ENCODE results near the gene TNPO2. TPM values are rescaled to one million over a fixed set of nuclear protein-coding genes. Genes with fewer than 3 reads are reported as not detected.

Gene TNPO2
- total and polyA plus RNA-seq, 2 donors (not counting 1 experiment from before 2014, with no cell fraction given), result 36.0 to 52.5 TPM

DNA sequence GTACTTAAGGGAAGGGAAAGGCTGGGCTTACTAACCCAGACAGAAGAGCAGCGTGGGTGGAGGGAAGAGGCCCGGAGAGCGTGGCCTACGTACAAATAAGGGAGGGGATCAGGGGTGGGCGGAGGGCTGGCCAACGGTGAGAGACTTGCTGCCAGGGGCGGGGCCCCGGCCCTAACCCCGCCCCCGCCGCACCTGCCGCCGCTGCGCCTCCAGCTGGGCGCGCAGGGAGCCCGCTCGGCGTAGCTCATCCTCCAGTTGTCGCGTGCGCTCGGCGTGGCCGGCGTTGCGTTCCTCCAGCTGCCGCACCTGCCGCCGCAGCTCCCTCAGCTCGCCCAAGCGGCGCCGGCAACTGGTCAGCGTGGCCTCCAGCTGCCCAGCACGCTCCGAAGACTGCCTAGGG is 46.0 kb upstream of the TNPO2 start:
- no peak overlapping the region for H3K27ac ChIP-seq (ENCODE audit: insufficient read depth, low read length)
- H4K20me1 ChIP-seq (ENCODE audit: control insufficient read depth, extremely low read depth, insufficient read depth, low read length), result no peaks in the 10 kb centered on the region
- peaks cover 5% of the 10 kb centered on the region for H3K4me1 ChIP-seq (ENCODE audit: control insufficient read depth, extremely low read depth, insufficient read depth, low read length)
- no peak overlapping the region for H3K4me3 ChIP-seq (replicated peaks in 1 of 4; ENCODE audit: control extremely low read depth in 1 of 4, insufficient read depth in 1 of 4, low read depth in 3 of 4, low read length in 4 of 4)
- H3K9me3 ChIP-seq (ENCODE audit: control insufficient read depth, insufficient read depth, low read depth, low read length), result no peaks in the 10 kb centered on the region
- no peaks in the 10 kb centered on the region for H3K36me3 ChIP-seq (ENCODE audit: control insufficient read depth, insufficient read depth, low read length)
- no peak overlapping the region for H2AFZ ChIP-seq (ENCODE audit: low read length)
- H3K4me2 ChIP-seq (ENCODE audit: extremely low read depth, insufficient read depth, low read length), result no peak overlapping the region
- no peak for TF ChIP-seq EZH2 (IDR thresholded peaks at IDR 0.05; ENCODE audit: low read length, missing control alignments)
- TF ChIP-seq CTCF (conservative IDR thresholded peaks at IDR 0.05 in 1 of 2, IDR thresholded peaks at IDR 0.05 in 1 of 2; ENCODE audit: low read depth in 1 of 2, low read length in 2 of 2), result no peak
- DNase-seq (ENCODE audit: low read depth in 2 of 2), result no peak
- H3K27me3 ChIP-seq (ENCODE audit: control insufficient read depth, insufficient read depth, low read length), result no peaks in the 10 kb centered on the region
- H3K79me2 ChIP-seq (ENCODE audit: control insufficient read depth, insufficient read depth, low read length), result no peaks in the 10 kb centered on the region
- no peak overlapping the region for H3K9ac ChIP-seq (ENCODE audit: insufficient read depth, low read length)

GRCh38 chr19:12767666-12768065 is 43.9 kb upstream of the TNPO2 start:
- no peak for DNase-seq (ENCODE audit: low read depth in 2 of 2)
- Histone ChIP-seq H3K4me2 (ENCODE audit: extremely low read depth, insufficient read depth, low read length) (no peak overlapping the region), H3K27ac (ENCODE audit: insufficient read depth, low read length) (no peak overlapping the region), H2AFZ (ENCODE audit: low read length) (no peak overlapping the region), H4K20me1 (ENCODE audit: control insufficient read depth, extremely low read depth, insufficient read depth, low read length) (no peaks in the 10 kb centered on the region), H3K36me3 (ENCODE audit: control insufficient read depth, insufficient read depth, low read length) (peaks cover 2% of the 10 kb centered on the region), H3K79me2 (ENCODE audit: control insufficient read depth, insufficient read depth, low read length) (no peaks in the 10 kb centered on the region), H3K9ac (ENCODE audit: insufficient read depth, low read length) (no peak overlapping the region), H3K27me3 (ENCODE audit: control insufficient read depth, insufficient read depth, low read length) (no peaks in the 10 kb centered on the region), H3K4me3 (replicated peaks in 1 of 4; ENCODE audit: control extremely low read depth in 1 of 4, insufficient read depth in 1 of 4, low read depth in 3 of 4, low read length in 4 of 4) (no peak overlapping the region), H3K9me3 (ENCODE audit: control insufficient read depth, insufficient read depth, low read depth, low read length) (no peaks in the 10 kb centered on the region), H3K4me1 (ENCODE audit: control insufficient read depth, extremely low read depth, insufficient read depth, low read length) (no peaks in the 10 kb centered on the region)
- TF ChIP-seq CTCF (conservative IDR thresholded peaks at IDR 0.05 in 1 of 2, IDR thresholded peaks at IDR 0.05 in 1 of 2; ENCODE audit: low read depth in 1 of 2, low read length in 2 of 2) (no peak), EZH2 (IDR thresholded peaks at IDR 0.05; ENCODE audit: low read length, missing control alignments) (no peak)

GRCh38 chr19:12767150-12767549 is 43.4 kb upstream of the TNPO2 start:
- no peak overlapping the region for H3K4me2 ChIP-seq (ENCODE audit: extremely low read depth, insufficient read depth, low read length)
- no peak overlapping the region for H3K4me3 ChIP-seq (replicated peaks in 1 of 4; ENCODE audit: control extremely low read depth in 1 of 4, insufficient read depth in 1 of 4, low read depth in 3 of 4, low read length in 4 of 4)
- no peaks in the 10 kb centered on the region for H3K9me3 ChIP-seq (ENCODE audit: control insufficient read depth, insufficient read depth, low read depth, low read length)
- H3K36me3 ChIP-seq (ENCODE audit: control insufficient read depth, insufficient read depth, low read length), result peaks cover 2% of the 10 kb centered on the region
- H3K79me2 ChIP-seq (ENCODE audit: control insufficient read depth, insufficient read depth, low read length), result no peaks in the 10 kb centered on the region
- H3K4me1 ChIP-seq (ENCODE audit: control insufficient read depth, extremely low read depth, insufficient read depth, low read length), result no peaks in the 10 kb centered on the region
- no peak for DNase-seq (ENCODE audit: low read depth in 2 of 2)
- H2AFZ ChIP-seq (ENCODE audit: low read length), result no peak overlapping the region
- no peak for TF ChIP-seq CTCF (conservative IDR thresholded peaks at IDR 0.05 in 1 of 2, IDR thresholded peaks at IDR 0.05 in 1 of 2; ENCODE audit: low read depth in 1 of 2, low read length in 2 of 2)
- TF ChIP-seq EZH2 (IDR thresholded peaks at IDR 0.05; ENCODE audit: low read length, missing control alignments), result no peak
- no peak overlapping the region for H3K9ac ChIP-seq (ENCODE audit: insufficient read depth, low read length)
- H4K20me1 ChIP-seq (ENCODE audit: control insufficient read depth, extremely low read depth, insufficient read depth, low read length), result no peaks in the 10 kb centered on the region
- no peak overlapping the region for H3K27ac ChIP-seq (ENCODE audit: insufficient read depth, low read length)
- no peaks in the 10 kb centered on the region for H3K27me3 ChIP-seq (ENCODE audit: control insufficient read depth, insufficient read depth, low read length)
